Suppressor macrophage treated with lipopolysaccharide for 4 hours (primary cell): ENCODE results near the gene DMKN.
A peak's percentile ranks its signal among the peaks of the same experiment; 100 is the strongest.
"Not testable (repeated sequence)": the region's sequence is repeated elsewhere in the genome, so short reads cannot be mapped to it uniquely, and the experiment has no call there.

Experiments
- DNase-seq: peaks from one replicate; pipeline ENCODE4 v3.0.0-alpha.2; 2020

DMKN gene

DNA sequence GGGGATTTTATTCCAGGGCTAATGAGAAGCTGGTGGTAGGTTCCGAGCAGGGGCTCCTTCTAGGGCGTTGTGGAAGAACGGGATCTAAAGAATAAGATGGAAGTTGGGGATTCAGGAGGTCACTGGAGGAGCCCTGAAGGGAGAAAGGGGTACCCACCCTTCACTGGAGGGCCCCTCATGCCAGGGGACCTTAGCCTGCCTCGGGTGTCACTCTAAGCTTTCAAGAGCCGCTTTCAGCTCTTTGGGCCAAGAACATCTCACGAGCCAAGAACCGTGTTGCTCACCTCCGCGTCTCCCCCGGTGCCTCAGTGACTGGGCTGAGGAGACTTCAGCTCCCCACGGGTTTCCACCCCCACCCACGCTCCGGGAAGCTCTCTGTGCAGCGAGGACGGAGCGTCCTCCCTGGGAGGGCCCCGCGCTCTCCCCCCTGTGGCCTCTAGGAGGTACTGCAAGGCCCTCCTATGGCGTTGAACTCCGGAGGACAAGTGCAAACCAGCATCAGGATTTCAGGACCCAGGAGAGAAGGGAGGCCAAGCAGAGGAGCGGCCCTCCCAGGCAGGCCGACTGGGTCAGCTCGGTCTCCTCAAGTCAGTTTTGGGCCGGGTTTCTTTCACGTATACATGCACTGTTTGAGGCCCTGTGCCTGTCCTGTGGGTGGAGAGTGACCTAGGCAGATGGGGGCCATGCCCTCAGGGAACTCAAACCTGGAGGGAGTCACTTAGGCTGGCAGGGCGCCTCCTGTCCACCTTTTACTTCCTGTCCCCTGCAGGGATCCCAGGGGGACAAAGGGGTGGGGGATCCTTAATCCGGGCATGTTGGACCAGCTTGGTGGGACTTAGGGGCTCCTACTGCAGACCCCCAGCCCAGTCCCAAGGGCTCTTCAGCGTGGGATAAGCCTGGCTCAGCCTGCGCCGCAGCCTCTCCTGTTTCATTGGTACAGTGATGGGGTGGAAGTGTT, 18.1 kb downstream of the DMKN start:
- peak; percentile 85 for DNase-seq

DNA sequence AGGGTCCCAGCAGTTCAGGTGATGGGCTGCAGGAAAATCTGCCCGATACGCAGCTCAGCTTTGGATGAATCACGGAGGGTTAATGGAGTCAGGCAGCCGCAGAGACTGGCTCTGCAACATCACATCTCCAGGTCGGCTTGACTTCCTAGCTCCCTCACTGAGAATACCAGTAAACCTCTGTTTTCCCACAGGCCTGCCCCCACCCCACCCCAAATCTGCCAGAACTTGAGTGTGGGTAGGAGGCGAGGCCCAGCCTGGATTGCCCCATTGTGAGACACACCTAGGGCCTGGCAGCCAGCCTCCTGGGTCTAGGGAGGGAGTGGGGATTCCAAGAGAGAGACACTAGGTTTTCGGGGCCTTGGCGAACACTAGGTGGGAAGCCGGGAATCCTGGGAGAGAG, 19.5 kb downstream of the DMKN start:
- DNase-seq: no peak

DNA sequence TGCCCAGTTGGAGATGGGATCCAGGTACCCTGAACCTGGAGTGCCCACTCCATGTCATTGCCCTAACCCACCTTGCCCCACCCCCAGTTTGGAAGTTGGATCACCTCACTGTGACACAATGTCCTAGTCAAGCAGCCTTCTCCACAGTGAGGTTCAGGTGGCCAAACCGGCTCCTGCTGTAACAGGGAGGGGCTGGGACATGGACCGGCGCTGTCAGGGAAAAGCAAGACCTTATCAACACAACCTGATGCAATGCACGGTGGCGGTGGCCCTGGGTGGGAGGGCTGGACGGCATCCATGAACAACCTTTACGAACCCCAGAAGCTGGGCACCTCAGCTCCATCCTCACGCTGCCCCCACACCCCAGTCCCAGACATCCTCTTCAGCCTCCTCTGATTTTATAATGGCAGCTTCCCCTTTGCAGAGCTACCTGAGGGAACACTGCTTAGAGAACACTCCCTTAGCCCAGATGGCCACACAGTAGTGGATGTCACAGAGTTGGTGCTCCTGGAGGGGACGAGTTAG, 21.6 kb downstream of the DMKN start:
- DNase-seq: no peak

DNA sequence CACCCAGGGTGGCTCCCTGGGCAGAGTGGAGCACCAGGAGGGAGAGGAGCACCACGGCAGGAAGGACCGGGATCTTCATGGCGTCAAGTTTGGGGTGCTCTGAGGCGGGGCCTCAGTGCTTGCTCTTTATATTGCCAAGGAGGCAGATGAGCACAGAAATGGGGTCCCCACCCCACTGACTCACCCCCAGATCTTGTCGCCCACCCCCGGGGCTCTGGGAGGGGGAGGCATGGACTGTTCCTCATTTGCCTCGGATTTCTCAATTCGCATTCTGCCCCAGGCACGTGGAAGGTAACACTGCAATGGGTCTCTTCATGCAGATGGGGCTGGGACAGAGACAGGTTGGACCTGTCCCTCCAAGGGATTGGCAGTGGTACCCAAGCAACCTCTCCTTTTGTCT, 23.1 kb downstream of the DMKN start, which contains the start of gene KRTDAP:
KRTDAP (minus strand) TSS at position 101 of the 400 bp plus-strand sequence; CDS start at position 79, 22 bp downstream.
- no peak for DNase-seq

DNA sequence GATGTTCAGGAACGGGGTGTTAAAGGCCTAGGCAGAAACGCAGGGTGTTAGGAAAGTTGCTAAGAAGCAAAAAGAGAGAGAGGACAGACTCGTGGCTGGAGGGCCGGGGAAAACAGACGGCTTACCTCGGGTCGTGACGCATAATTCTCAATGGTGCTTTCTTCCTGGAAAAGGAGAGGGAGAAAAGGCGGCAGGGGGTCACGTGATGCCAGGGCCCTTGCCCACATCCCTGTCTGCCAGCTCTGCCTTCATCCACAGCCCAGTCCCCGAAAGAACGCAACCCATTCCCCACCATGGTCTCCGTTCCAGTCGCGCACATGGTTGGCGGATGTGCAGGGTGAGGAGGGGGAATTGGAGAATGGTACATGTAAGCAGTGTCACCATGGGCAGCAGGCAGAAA, 24.8 kb downstream of the DMKN start:
- no peak for DNase-seq

DNA sequence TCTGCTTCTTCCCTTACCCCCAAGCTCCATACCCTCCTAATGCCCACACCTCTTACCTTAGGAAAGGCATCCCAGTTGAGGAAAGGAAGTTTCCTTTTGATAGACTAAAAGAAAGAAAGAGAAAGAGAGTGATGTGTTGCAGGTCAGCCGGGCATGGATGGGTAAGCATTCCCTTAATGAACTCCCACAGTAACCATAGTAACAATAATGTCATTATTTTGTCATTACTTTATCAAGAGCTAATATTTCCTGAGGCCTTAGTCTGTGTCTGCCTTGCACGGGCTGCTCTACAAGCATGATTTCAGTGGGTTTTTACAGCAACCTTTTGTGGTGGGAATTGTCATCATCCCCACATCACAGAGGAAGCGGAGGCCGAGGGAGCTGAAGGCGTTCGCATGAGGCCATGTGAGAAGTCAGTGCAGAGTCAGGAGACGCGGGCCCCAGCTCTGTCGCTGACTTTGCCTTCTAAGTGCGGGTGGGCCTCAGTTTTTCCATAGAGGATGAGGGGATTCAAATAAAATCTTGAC, 25.7 kb downstream of the DMKN start:
- no peak for DNase-seq

DNA sequence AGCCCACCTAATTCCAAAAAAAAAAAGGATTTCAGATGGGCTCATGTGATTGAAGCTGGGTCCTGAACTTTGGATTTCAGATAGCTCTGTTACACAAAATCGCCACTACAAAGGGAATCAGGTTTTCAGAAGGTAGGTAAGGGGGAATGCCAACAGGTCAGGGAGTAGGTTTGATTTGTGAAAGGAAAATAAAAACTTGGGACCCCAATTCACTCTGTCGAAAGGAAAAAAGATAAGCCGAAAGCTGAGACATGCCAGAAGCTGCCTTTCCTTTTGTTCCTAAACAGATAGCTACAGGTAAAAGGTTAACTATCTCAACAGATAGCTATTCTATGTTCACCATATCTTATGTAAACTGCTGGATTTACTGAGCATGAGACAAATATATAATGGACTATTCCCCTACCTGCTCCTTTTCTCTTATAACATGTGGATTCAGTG, 27.2 kb downstream of the DMKN start:
- DNase-seq: no peak

DNA sequence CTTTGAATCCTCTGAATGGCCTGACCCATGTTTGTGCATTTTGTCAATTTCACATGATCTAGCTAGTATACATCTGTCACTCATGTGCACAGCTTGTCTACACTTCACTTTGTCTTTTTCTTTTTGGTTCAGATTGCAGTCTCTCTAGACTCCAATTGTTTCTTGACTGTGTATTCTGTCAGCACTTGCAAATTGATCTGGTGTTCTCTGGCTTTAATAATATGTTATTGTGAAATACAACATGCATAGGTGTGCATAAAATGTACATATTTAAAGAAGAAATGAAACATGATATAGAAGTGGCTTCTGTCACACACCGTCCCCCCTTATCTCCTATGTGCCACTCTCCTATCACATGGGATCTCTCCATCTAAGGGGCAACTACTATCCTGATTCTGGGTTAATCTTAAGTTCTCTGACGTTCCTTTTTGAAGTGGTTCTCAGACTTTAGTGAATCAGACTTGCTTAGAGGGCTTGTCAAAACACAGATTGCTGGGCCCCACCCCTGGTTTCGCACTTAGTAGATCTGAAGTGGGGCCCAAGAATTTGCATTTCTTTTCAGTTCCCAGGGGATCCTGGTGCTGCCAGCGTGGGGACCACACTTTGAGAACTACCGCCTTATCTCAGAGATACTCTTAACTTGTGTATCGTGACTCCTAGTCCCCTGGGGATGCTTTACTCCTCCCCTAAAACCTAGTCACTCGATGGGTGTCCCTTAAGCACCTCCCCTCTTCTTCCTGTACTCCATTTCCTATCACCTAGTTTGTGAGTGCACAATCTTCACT, 29.0 kb downstream of the DMKN start:
- DNase-seq: no peak

DNA sequence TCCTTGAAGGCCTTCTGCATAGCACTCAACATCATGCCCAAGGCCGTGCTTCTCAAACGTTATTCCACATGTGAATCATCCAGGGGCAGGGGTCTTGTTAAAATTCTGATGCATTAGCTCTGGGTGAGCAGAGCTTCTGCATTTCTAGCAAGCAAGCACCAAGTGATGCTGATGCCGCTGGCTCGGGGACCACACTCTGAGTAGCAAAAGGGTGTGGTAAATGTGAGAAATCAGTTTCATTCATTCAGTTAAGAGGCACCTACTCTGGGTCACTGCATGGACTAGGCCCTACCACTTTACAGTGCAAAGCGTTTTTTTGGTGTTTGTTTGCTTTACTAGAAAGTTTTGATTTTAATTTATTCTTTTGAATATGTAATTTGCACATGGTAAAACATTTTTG, 30.4 kb downstream of the DMKN start:
- no peak for DNase-seq

DNA sequence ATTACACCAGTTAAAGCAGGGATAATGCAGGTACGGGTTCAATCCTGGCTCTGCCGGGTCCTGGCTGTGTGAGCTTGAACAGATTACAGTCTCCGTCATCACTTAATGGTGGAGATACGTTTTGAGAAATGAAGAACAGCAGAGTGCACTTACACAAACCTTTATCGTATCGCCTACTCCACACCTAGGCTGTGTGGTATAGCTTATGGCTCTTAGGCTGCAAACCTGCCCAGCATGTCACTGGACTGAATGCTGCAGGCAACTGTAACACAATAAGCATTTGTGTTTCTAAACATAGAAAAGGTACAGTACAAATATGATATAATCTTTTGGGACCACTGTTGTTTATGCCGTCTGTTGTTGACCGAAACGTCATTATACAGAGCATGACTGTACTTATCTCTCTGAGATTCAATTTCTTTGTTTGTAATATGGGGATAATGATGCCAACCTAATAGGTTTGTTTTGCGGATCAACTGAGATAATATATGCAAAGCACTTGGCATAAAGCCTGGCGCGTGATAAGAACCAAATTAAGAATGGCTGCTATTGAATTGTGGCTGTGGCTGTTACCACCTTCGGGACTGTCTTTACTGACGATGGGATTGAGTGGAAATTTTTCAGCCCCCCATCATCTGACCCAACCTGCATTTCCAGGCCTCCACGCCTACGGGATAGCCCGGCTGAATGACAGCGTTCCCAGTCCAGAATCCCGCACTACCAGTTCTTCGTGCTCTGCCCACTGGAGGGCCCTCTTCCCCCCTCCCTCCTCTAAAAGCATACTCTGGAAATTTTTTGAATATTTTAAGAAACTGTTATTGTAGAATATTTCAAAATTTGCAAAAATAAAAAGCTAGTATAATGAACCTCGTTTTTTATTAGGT, 34.4 kb downstream of the DMKN start:
- DNase-seq: no peak

DNA sequence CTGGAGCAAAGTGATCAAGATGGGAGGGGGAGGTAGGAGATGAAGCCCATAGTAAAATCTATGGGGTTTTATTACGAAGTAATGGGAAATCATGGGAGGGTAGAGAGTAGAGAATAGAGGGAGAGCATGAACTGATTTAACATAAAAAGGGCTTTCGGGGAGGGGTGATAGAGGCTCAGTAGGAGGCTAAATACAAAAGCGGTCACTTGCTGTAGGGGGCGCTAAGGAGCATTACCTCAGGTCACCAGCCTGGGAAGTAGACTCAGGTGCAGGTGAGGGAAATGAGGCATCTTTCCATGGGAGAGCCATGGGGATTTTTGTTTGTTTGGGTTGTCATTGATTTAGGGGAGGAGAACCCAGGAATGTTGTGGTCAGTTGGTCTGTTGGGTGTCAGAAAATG, 37.3 kb downstream of the DMKN start:
- no peak for DNase-seq

DNA sequence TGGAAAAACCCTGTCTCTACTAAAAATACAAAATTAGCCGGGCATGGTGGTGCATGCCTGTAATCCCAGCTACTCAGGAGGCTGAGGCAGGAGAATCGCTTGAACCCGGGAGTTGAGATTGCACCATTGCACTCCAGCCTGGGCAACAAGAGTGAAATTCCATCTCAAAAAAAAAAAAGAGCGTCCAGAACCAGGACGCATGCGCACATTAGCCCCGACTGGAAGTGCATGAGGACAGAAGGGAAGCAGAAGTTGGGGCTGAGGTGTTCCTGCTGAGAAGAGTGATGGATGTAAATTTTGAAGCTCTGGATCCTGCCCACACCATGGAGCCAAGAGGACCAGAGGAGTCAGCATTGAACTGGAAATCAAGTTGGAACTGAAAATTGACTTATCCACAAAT, 38.9 kb downstream of the DMKN start:
- DNase-seq: not testable (repeated sequence)

DNA sequence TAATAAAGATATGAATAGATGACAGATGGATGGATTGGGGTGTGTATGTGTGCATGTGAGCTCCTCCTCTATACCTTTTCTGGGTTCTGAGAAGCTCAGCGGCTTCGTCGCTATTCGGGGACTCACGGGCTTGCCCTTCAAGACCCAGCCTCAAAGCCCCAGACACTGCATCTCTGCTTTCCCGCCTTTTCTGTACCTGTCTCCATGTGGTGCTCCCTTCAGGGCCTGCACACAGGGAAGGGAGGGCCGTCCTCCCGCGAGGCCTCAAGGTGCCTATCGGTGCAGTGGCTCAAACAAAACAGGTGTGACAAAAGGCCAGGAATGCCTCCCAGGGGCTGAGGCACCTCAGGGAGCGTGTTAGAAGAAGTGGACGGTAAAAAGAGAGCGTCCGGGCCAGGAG, 39.3 kb downstream of the DMKN start:
- DNase-seq: no peak

DNA sequence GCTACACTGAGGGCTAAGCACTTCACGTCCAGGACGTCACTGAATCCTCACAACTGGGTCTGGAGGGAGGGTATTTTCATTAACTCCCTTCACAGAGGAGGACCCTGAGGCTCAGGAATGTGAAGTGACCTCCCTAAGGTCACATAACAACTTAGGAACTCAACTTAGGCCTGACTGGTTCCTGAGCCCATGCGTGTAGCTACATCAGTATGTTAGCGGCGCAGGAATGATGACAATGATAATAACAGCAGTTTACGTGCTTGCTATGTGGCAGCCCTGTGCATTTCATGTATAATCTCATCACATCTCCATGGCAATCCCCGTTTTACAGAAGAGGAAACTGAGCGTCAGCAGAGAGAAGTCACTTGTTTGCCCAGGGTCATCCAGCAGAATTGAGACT, 41.5 kb downstream of the DMKN start:
- no peak for DNase-seq

DNA sequence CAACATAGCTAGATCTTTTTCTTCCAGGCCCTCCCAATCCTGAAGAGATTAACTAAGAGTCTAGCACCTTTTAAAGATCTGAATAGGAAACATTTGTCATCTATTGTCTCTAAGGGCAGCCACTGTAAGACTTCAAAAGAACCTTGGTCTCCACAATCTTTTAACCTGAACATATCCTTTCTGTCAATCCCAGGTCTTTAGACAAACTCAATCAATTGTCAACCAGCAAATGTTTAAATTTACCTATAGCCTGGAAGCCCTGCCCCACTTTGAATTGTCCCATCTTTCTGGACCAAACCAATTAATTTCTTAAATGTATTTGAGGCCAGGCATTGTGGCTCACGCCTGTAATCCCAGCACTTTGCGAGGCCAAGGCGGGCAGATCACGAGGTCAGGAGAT, 42.4 kb downstream of the DMKN start:
- not testable (repeated sequence) for DNase-seq

DNA sequence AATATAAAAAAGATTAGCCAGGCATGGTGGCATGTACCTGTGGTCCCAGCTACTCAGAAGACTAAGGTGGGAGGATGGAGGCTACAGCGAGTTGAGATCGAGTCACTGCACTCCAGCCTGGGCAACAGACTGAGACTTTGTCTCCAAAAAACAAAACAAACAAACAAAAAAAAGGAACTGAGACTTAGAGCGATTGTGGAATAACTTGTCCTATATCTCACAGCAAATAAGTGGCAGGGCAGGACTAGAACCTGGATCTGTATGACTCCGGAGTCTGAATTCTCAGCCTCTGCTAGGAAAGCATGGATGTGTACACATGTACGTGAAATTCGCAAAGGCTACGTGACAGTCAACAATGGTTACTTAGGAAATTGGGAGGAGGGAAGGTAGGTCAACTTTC, 43.3 kb downstream of the DMKN start:
- DNase-seq: peak; percentile 33

DNA sequence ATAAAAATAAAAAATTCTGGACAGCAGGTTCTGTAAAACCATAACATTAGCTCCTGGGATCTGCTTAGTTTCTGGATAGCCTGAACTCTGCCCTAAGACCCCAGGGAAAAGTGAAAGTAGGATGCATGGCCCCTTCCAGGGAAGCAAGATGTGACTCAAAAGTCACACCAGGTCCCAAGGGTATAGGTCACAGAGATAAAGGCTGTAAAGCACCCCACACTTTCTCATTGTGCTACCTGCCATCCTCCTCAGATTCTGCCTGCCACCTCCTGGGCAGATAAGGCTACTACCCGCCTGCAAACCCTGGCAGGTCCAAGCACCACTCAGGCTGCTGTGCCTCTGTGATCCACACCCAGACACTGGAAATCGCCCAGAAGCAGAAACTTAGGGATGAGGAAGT, 44.8 kb downstream of the DMKN start:
- peak; percentile 65 for DNase-seq

DNA sequence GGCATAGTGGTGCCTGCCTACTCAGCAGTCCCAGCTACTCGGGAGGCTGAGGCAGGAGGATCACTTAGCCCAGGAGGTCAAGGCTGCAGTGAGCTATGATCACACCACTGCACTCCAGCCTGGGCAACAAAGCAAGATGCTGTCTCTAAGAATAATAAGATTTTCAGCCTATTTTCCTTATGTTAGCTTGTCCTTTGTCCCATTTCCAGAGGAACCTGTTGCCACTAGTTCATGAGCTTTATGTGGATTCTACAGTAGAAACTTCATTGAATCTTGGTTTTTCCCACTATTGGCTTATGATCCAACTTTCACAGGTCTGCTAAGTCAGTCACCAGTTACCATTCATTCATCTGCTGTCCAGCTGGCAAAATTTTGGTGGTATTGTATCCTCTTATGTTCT, 47.2 kb downstream of the DMKN start:
- no peak for DNase-seq

DNA sequence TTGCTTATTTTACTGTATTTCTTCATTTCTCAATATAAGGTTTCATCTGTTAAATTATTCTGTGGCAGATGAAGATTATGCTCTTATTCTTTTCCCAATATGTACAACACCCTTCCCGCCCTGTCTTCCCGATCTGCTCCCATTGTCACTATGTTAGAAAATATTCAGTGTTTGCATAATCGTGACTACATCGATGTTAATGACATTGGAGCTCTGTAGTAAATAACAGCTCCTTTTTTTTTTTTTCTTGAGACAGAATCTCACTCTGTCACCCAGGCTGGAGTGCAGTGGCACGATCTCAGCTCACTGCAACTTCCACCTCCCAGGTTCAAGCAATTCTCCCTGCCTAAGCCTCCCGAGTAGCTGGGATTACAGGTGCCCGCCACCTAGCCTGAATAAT, 50.5 kb downstream of the DMKN start:
- peak; percentile 27 for DNase-seq

DNA sequence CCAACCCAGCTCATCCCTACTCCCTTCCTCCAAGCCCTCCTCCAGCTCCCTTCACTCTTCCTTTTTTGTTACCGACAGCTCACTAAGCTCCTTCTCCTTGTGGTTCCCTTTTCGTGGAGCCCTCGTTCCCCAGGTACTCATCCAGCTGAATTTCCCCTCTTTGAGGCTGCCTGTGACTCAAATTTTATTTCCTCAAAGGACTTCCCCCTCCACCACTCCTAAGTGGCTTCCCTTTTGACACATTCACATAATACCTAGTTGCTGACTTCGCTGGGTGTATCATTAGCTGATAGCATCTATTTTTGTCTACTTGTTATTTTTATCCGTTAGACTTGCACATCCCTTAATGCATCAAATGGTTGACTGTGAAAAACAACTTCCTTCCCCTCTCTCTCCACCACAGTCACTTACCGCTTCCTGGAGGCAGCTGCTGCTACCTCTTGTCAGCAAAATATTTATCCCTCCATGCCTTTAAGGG, 50.9 kb downstream of the DMKN start:
- DNase-seq: peak; percentile 91

DNA sequence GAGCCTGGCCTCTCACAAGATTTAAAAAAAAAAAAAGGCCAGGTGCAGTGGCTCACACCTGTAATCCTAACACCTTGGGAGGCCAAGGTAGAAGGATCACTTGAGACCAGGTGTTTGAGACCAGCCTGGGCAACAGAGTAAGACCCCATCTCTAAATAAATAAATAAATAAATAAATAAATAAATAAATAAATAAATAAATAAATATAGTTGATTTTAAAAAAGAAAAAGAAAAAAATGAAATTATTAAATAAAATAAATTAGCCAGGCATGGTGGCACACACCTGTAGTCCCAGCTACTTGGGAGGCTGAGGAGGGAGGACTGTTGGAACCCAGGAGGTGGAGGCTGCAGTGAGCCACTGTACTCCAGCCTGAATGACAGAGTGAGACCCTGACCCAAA, 51.7 kb downstream of the DMKN start:
- not testable (repeated sequence) for DNase-seq

DNA sequence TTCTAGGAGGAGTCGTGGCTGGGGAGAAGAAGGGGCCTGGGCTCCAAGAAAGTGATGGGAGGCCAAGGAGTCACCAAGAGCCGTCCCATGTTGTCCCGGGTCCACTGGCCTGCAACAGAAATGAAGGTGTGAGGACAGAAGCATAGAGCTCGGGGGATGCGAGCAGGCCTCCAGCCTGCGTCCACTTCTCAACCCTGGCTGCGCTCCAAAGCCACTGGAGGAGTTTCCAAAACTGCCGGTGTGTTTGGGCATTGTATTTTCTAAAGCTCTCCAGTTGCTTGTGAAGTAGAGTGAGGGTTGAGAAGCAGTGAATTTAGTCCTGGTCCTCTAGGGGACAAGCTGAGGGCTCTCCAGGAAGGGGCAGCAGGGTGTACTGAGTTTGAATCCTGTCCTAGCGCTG, 52.4 kb downstream of the DMKN start:
- no peak for DNase-seq
